H1 (cell line): ENCODE results near the gene TFB1M. TPM values are rescaled to one million over a fixed set of nuclear protein-coding genes. Genes with fewer than 3 reads are reported as not detected.

Experiments
- CTCF ChIA-PET: fragments of 300-600 bp; sonication (Branson Sonifier 250); formaldehyde crosslinking; loops from one replicate; lab custom pipeline; 2021; ENCODE audit not compliant: partially characterized antibody; lab: Charles Lee
- POLR2A ChIA-PET: fragments of 300-600 bp; sonication (Branson Sonifier 250); formaldehyde crosslinking; loops from one replicate; lab custom pipeline; 2021; ENCODE audit warnings: inconsistent platforms; ENCODE audit not compliant: partially characterized antibody; lab: Charles Lee
- DNase-seq, 2 experiments: peaks; one replicate each; pipeline versions ENCODE4 v3.0.0 to v3.0.0-alpha.2; 2010 to 2022; ENCODE audit warnings: low spot score in 2 of 2, low read depth in 1 of 2, mixed read lengths in 1 of 2
- FAIRE-seq: peaks from 2 replicates; lab custom pipeline; 2011; peaks lifted over from hg19 to GRCh38; lab: Jason Lieb, UNC
- H2AFZ ChIP-seq: 2 replicates; pipeline ENCODE4 v1.8.1; 2012; ENCODE audit warnings: low read length, inconsistent platforms
- H2AK5ac ChIP-seq: 2 replicates; pipeline ENCODE4 v1.6.1; 2013; ENCODE audit warnings: low read depth, low read length
- H2BK120ac ChIP-seq: replicated peaks from 2 replicates; pipeline ENCODE3; 2013; ENCODE audit warnings: low read depth, low read length, inconsistent platforms
- H2BK12ac ChIP-seq: 2 replicates; pipeline ENCODE4 v1.6.1; 2013; ENCODE audit warnings: low read depth, low read length
- H2BK15ac ChIP-seq: 2 replicates; pipeline ENCODE4 v1.6.1; 2013; ENCODE audit warnings: low read length
- H2BK20ac ChIP-seq: 2 replicates; pipeline ENCODE4 v1.6.1; 2013; ENCODE audit warnings: low read length
- H2BK5ac ChIP-seq: 2 replicates; pipeline ENCODE4 v1.6.1; 2013; ENCODE audit warnings: low read depth, low read length
- H3K14ac ChIP-seq: 2 replicates; pipeline ENCODE4 v1.6.1; 2013; ENCODE audit warnings: inconsistent platforms; ENCODE audit not compliant: insufficient read length
- H3K18ac ChIP-seq: 2 replicates; pipeline ENCODE4 v1.6.1; 2013; ENCODE audit warnings: low read length; ENCODE audit errors: extremely low read depth
- H3K23ac ChIP-seq: 2 replicates; pipeline ENCODE4 v1.6.1; 2013; ENCODE audit warnings: inconsistent platforms; ENCODE audit not compliant: insufficient read length
- H3K23me2 ChIP-seq: 2 replicates; pipeline ENCODE4 v1.6.1; 2013; ENCODE audit warnings: low read depth, low read length
- H3K27ac ChIP-seq: 2 replicates; pipeline ENCODE4 v1.6.1; 2011; ENCODE audit warnings: low read depth, low read length, inconsistent platforms
- H3K27me3 ChIP-seq, 4 experiments: replicated peaks in 1 of 4; 1 replicate in 1 of 4; 2 replicates in 3 of 4; pipeline versions ENCODE4 v1.6.1 to v1.8.1; 2011 to 2013; ENCODE audit warnings: low read length in 3 of 4, mild to moderate bottlenecking in 3 of 4, inconsistent platforms in 2 of 4, mixed read lengths in 2 of 4, moderate library complexity in 1 of 4; ENCODE audit not compliant: control insufficient read depth in 3 of 4, insufficient read depth in 3 of 4; ENCODE audit errors: extremely low read depth in 1 of 4
- H3K36me3 ChIP-seq, 4 experiments: 2 replicates each; pipeline versions ENCODE4 v1.6.1 to v1.8.1; 2011 to 2013; ENCODE audit warnings: mild to moderate bottlenecking in 4 of 4, low read length in 3 of 4, moderate library complexity in 2 of 4, control low read depth in 1 of 4, inconsistent platforms in 1 of 4; ENCODE audit not compliant: insufficient read depth in 4 of 4, control insufficient read depth in 2 of 4
- H3K4ac ChIP-seq: replicated peaks from 2 replicates; pipeline ENCODE3; 2013; ENCODE audit warnings: low read length, low read depth, mixed read lengths, inconsistent platforms; ENCODE audit not compliant: insufficient read length
- H3K4me1 ChIP-seq, 4 experiments: replicated peaks in 1 of 4; 1 replicate in 1 of 4; 2 replicates in 3 of 4; pipeline versions ENCODE4 v1.6.1 to v1.8.1; 2011 to 2013; ENCODE audit warnings: low read length in 3 of 4, inconsistent platforms in 2 of 4, mixed read lengths in 1 of 4; ENCODE audit not compliant: insufficient read depth in 4 of 4, control insufficient read depth in 3 of 4
- H3K4me2 ChIP-seq, 2 experiments: 2 replicates each; pipeline versions ENCODE4 v1.6.1 to v1.8.1; 2011 to 2013; ENCODE audit warnings: low read depth in 2 of 2, low read length in 2 of 2, control low read depth in 1 of 2, inconsistent platforms in 1 of 2, mild to moderate bottlenecking in 1 of 2; ENCODE audit not compliant: insufficient read depth in 1 of 2
- H3K4me3 ChIP-seq, 4 experiments: fragments of 200-600, 300-600 bp in 1 of 4; sonication (generic), shearing (Covaris generic), sonication (Bioruptor Twin) in 1 of 4; 2 replicates each; pipeline versions ENCODE4 v1.5.1 to v1.8.1; 2011 to 2016; ENCODE audit warnings: low read length in 4 of 4, low read depth in 3 of 4, control low read depth in 2 of 4, inconsistent platforms in 2 of 4, mild to moderate bottlenecking in 2 of 4, mixed read lengths in 1 of 4, moderate library complexity in 1 of 4; ENCODE audit not compliant: insufficient read depth in 2 of 4; ENCODE audit errors: extremely low read depth in 1 of 4
- H3K56ac ChIP-seq: replicated peaks from 2 replicates; pipeline ENCODE3; 2013; ENCODE audit warnings: low read depth, mild to moderate bottlenecking, mixed read lengths, low read length, inconsistent platforms; ENCODE audit not compliant: insufficient read length
- H3K79me1 ChIP-seq: 2 replicates; pipeline ENCODE4 v1.6.1; 2013; ENCODE audit warnings: low read depth, low read length, control low read depth
- H3K79me2 ChIP-seq, 2 experiments: 2 replicates each; pipeline versions ENCODE4 v1.6.1 to v1.8.1; 2012 to 2013; ENCODE audit warnings: low read length in 2 of 2, mild to moderate bottlenecking in 2 of 2, inconsistent platforms in 1 of 2; ENCODE audit not compliant: insufficient read depth in 2 of 2, control insufficient read depth in 1 of 2
- H3K9ac ChIP-seq, 4 experiments: replicated peaks in 1 of 4; 1 replicate in 1 of 4; 2 replicates in 3 of 4; pipeline versions ENCODE4 v1.6.1 to v1.8.1; 2011 to 2013; ENCODE audit warnings: low read depth in 3 of 4, low read length in 3 of 4, control low read depth in 2 of 4, mild to moderate bottlenecking in 2 of 4, moderate library complexity in 2 of 4, inconsistent platforms in 1 of 4; ENCODE audit errors: extremely low read depth in 1 of 4
- H3K9me3 ChIP-seq, 2 experiments: 2 replicates each; pipeline versions ENCODE4 v1.6.1 to v1.8.1; 2012 to 2013; ENCODE audit warnings: mild to moderate bottlenecking in 2 of 2, moderate library complexity in 2 of 2, control low read depth in 1 of 2, inconsistent platforms in 1 of 2, low read depth in 1 of 2, low read length in 1 of 2, mixed read lengths in 1 of 2; ENCODE audit not compliant: insufficient read depth in 2 of 2
- H4K20me1 ChIP-seq, 2 experiments: replicated peaks in 1 of 2; 2 replicates each; pipeline versions ENCODE3 to v1.8.1; 2011 to 2013; ENCODE audit warnings: inconsistent platforms in 2 of 2, low read length in 2 of 2, mild to moderate bottlenecking in 1 of 2; ENCODE audit not compliant: insufficient read depth in 2 of 2, control insufficient read depth in 1 of 2
- H4K5ac ChIP-seq: 2 replicates; pipeline ENCODE4 v1.6.1; 2013; ENCODE audit warnings: low read length, low read depth, mixed read lengths, inconsistent platforms; ENCODE audit not compliant: insufficient read length
- H4K8ac ChIP-seq: 2 replicates; pipeline ENCODE4 v1.8.0; 2013; ENCODE audit warnings: mild to moderate bottlenecking, moderate library complexity, low read length, inconsistent platforms; ENCODE audit not compliant: insufficient read depth; ENCODE audit errors: extremely low read depth
- H4K91ac ChIP-seq: replicated peaks from 2 replicates; pipeline ENCODE3; 2013; ENCODE audit warnings: low read length, mixed read lengths, inconsistent platforms; ENCODE audit not compliant: insufficient read length
- WGBS, 2 experiments: shearing (Covaris generic) in 1 of 2; methylation state at CpG; one replicate each; pipeline versions ENCODE4 v1.1.6 to v1.1.7; 2013 to 2015; ENCODE audit warnings: low lambda C conversion rate in 2 of 2, mixed read lengths in 2 of 2, inconsistent platforms in 1 of 2, low coverage in 1 of 2, missing lambda C conversion rate in 1 of 2; ENCODE audit not compliant: insufficient replicate concordance in 2 of 2, insufficient coverage in 1 of 2, insufficient read length in 1 of 2; ENCODE audit errors: extremely low coverage in 1 of 2, missing lambda C conversion rate in 1 of 2; 5-methylcytosine and 5-hydroxymethylcytosine counted together
- polyA plus RNA-seq, 7 experiments: library from polyadenylated mRNA; depleted of rRNA in 3 of 7; stranded (reverse) in 5 of 7; unstranded in 2 of 7; fragments of >200 nt in 5 of 7; fragments of 200-250 nt in 2 of 7; gene quantifications; 1 replicate in 5 of 7; 2 replicates in 1 of 7; 4 replicates in 1 of 7; pipeline versions ENCODE4 v1.2.1 to v1.2.3, GENCODE V29; 2011 to 2013; ENCODE audit warnings: missing spikeins in 2 of 7, mixed read lengths in 2 of 7
- total RNA-seq: library from RNA; stranded (reverse); fragmentation: NEBNext Ultra II Directional; extraction: Animal tissue kit (Norgen Biotek cat#: 25700); gene quantifications from 2 replicates; pipeline ENCODE4 v1.2.1, GENCODE V29; 2021

TFB1M gene
- total and polyA plus RNA-seq, 2 of the 8 experiments (the other 6 are each of a cell fraction or from before 2014, with no cell fraction given) = 28.2 to 49.4 TPM

DNA sequence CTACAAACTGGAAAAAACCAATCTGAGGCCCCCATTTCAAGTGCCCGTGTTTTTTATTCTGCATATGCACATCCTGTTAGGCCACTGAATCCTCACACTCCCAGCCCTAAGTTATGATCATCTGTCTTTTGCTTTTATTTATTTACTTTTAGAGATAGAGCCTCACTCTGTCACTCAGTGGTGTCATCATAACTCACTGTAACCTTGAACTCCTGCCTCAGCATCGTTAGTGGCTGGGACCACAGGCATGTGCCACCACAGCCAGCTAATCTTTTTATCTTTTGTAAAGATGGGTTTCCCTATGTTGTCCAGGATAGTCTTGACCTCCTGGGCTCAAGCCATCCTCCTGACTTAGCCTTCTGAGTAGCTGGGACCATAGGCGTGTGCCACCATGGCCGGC is 80.1 kb downstream of the TFB1M start:
- Histone ChIP-seq H3K14ac (no peak overlapping the region), H3K79me2 (no peaks in the 10 kb centered on the region), H3K79me1 (no peaks in the 10 kb centered on the region), H4K8ac (no peak overlapping the region), H2BK20ac (no peak overlapping the region), H3K9me3 (peaks cover 8 to 17% of the 10 kb centered on the region in 2 experiments), H3K27ac (no peak overlapping the region), H3K4me1 (peaks cover 0 to 4% (median 0%) of the 10 kb centered on the region in 4 experiments; a peak in 2 of 7 replicates), H2AK5ac (no peak overlapping the region), H4K20me1 (no peaks in the 10 kb centered on the region), H4K5ac (no peak overlapping the region), H4K91ac (no peak overlapping the region), H3K18ac (no peak overlapping the region), H2BK12ac (no peak overlapping the region), H3K27me3 (no peaks in the 10 kb centered on the region), H3K23me2 (no peaks in the 10 kb centered on the region), H2BK15ac (no peak overlapping the region), H2BK120ac (no peak overlapping the region), H3K36me3 (peaks cover 0 to 3% (median 0%) of the 10 kb centered on the region in 4 experiments; a peak in 1 of 8 replicates), H3K4ac (no peak overlapping the region), H2AFZ (no peak overlapping the region), H3K56ac (no peak overlapping the region), H2BK5ac (no peak overlapping the region), H3K4me2 (no peak overlapping the region), H3K9ac (no peak overlapping the region), H3K23ac (no peak overlapping the region), H3K4me3 (no peak overlapping the region)
- POLR2A ChIA-PET = interaction anchor here (1.0 to 2.2 kb wide), 5 partner anchors 11 to 33 kb away, joined by 3 to 6 read pairs (median 3); no protein-coding TSS in a partner anchor
- DNase-seq (no peak), FAIRE-seq (no peak)
- CTCF ChIA-PET = interaction anchor here (0.7 to 5.6 kb wide), 4 partner anchors 13 to 56 kb away, joined by 3 to 48 read pairs (median 10); no protein-coding TSS in a partner anchor
- 85% methylated on average over 4 of the region's 4 CpGs; no CpG with 5 or more reads in 1 of the 2 experiments for WGBS, 2 experiments
